ENCODE data around the gene SNAP23. TPM values are rescaled to one million over a fixed set of nuclear protein-coding genes. Genes with fewer than 3 reads are reported as not detected.

The SNAP23 gene
- total RNA-seq, 1 experiment from 2014 or later: 92.2 TPM

GRCh38 chr15:42511007-42511391 lies 15.6 kb downstream of the SNAP23 start:
- BruUV-seq (replicated peaks): no TSS peak
- CTCF ChIA-PET: no interaction called here
- H3K9me3 ChIP-seq: no peaks in the 10 kb centered on the region
- H3K4me1 ChIP-seq: 0 out of 2 replicates have a peak, but pooled peaks cover 6% of the 10 kb centered on the region
- intact Hi-C loops (cut with micrococcal nuclease; ENCODE audit: unreplicated experiment): no loop called here
- no peak for TF ChIP-seq CTCF (IDR thresholded peaks at IDR 0.05; ENCODE audit: insufficient read depth in 1 of 2, low read depth in 1 of 2, low read length in 1 of 2, severe bottlenecking in 1 of 2, unreplicated experiment in 1 of 2)
- Mint-ChIP-seq H3K9me3 (ENCODE audit: unreplicated experiment) (no peaks in the 10 kb centered on the region), H3K36me3 (ENCODE audit: insufficient read depth, unreplicated experiment) (peaks cover 35% of the 10 kb centered on the region), H3K4me3 (ENCODE audit: unreplicated experiment) (no peak overlapping the region), H3K27ac (ENCODE audit: unreplicated experiment) (no peak overlapping the region), H3K27me3 (ENCODE audit: insufficient read depth, unreplicated experiment) (no peaks in the 10 kb centered on the region), H3K4me1 (ENCODE audit: low read depth, unreplicated experiment) (no peaks in the 10 kb centered on the region)
- POLR2A ChIA-PET: interaction anchor here (0.5 kb wide), 1 partner anchor 20 kb away, joined by 3 read pairs; the partner anchor contains the start of gene ZNF106
- H3K4me3 ChIP-seq (ENCODE audit: low read depth, low read length): no peak overlapping the region
- no peaks in the 10 kb centered on the region for H3K36me3 ChIP-seq (ENCODE audit: control insufficient read depth, insufficient read depth, low read length)
- no peaks in the 10 kb centered on the region for H3K27me3 ChIP-seq (replicated peaks; ENCODE audit: control insufficient read depth, insufficient read depth, low read length)
- no peak for DNase-seq

- CTCF ChIA-PET: no interaction called here
- Mint-ChIP-seq H3K27ac (ENCODE audit: unreplicated experiment) (no peak overlapping the region), H3K9me3 (ENCODE audit: unreplicated experiment) (no peaks in the 10 kb centered on the region), H3K27me3 (ENCODE audit: insufficient read depth, unreplicated experiment) (no peaks in the 10 kb centered on the region), H3K4me3 (ENCODE audit: unreplicated experiment) (no peak overlapping the region), H3K36me3 (ENCODE audit: insufficient read depth, unreplicated experiment) (peaks cover 54% of the 10 kb centered on the region), H3K4me1 (ENCODE audit: low read depth, unreplicated experiment) (no peaks in the 10 kb centered on the region)
- no peak for DNase-seq
- H3K27me3 ChIP-seq (replicated peaks; ENCODE audit: control insufficient read depth, insufficient read depth, low read length): no peaks in the 10 kb centered on the region
- intact Hi-C loops (cut with micrococcal nuclease; ENCODE audit: unreplicated experiment): no loop called here
- H3K4me3 ChIP-seq (ENCODE audit: low read depth, low read length): no peak overlapping the region
- H3K36me3 ChIP-seq (ENCODE audit: control insufficient read depth, insufficient read depth, low read length): no peaks in the 10 kb centered on the region
- POLR2A ChIA-PET: no interaction called here
- no peaks in the 10 kb centered on the region for H3K9me3 ChIP-seq
- no peak for TF ChIP-seq CTCF (IDR thresholded peaks at IDR 0.05; ENCODE audit: insufficient read depth in 1 of 2, low read depth in 1 of 2, low read length in 1 of 2, severe bottlenecking in 1 of 2, unreplicated experiment in 1 of 2)
- H3K4me1 ChIP-seq: no peaks in the 10 kb centered on the region
- no TSS peak for BruUV-seq (replicated peaks)
These were observed 27.9 kb downstream of the SNAP23 start for GRCh38 chr15:42523331-42523730.

- Mint-ChIP-seq H3K27ac (ENCODE audit: unreplicated experiment) (no peak overlapping the region), H3K36me3 (ENCODE audit: insufficient read depth, unreplicated experiment) (peaks cover 50% of the 10 kb centered on the region), H3K4me1 (ENCODE audit: low read depth, unreplicated experiment) (no peaks in the 10 kb centered on the region), H3K27me3 (ENCODE audit: insufficient read depth, unreplicated experiment) (no peaks in the 10 kb centered on the region), H3K9me3 (ENCODE audit: unreplicated experiment) (no peaks in the 10 kb centered on the region), H3K4me3 (ENCODE audit: unreplicated experiment) (no peak overlapping the region)
- Histone ChIP-seq H3K27me3 (replicated peaks; ENCODE audit: control insufficient read depth, insufficient read depth, low read length) (no peaks in the 10 kb centered on the region), H3K4me1 (no peaks in the 10 kb centered on the region), H3K9me3 (no peaks in the 10 kb centered on the region), H3K36me3 (ENCODE audit: control insufficient read depth, insufficient read depth, low read length) (no peaks in the 10 kb centered on the region), H3K4me3 (ENCODE audit: low read depth, low read length) (no peak overlapping the region)
- DNase-seq: no peak
- ChIA-PET POLR2A (no interaction called here), CTCF (no interaction called here)
- BruUV-seq (replicated peaks): no TSS peak
- TF ChIP-seq CTCF (IDR thresholded peaks at IDR 0.05; ENCODE audit: insufficient read depth in 1 of 2, low read depth in 1 of 2, low read length in 1 of 2, severe bottlenecking in 1 of 2, unreplicated experiment in 1 of 2): no peak
- intact Hi-C loops (cut with micrococcal nuclease; ENCODE audit: unreplicated experiment): no loop called here
These were observed 33.5 kb downstream of the SNAP23 start for GRCh38 chr15:42528970-42529369.

Measured in Caco-2 (cell line).